ENCODE data around the gene COL6A1.
A peak's percentile ranks its signal among the peaks of the same experiment; 100 is the strongest.
"Not testable (repeated sequence)": the region's sequence is repeated elsewhere in the genome, so short reads cannot be mapped to it uniquely, and the experiment has no call there.

Gene COL6A1

DNA sequence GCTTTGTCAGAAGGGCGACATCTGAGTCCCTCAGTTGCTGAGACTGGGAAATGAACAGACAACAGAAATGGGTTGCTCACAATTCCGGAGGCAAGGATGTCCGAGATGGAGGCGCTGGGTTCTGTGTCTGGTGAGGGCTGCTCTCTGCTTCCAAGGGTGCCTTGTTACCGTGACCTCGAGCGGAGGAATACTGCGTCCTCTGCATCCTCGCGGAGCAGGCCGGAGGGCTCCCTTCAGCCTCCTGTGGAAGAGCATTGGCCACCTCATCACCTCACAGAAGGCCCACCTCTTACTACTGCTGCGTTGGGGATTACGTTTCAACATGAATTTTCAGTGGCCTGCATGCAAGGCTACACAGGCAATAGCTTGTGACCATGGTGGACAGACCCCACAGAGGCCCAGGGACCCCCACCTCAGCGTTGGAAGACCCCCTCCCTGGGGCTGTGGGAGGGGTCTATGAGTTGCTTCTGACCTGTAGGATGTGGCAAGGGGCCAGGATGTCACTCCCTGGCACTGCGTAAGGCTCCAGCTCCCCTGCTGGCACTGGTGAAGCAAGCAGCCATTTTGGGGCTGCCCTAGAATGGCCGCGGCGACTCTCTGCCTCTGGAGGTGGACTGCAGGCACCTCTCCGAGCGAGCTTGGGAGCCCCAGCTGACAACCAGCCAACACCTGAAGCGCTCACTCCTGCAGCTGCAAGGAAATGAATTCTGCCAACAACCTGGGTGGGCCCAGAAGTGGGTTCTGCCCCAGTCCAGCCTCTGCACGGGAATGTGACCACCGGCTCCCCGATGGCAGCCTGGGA, 36.3 kb upstream of the COL6A1 start:
- DNase-seq: no peak

DNA sequence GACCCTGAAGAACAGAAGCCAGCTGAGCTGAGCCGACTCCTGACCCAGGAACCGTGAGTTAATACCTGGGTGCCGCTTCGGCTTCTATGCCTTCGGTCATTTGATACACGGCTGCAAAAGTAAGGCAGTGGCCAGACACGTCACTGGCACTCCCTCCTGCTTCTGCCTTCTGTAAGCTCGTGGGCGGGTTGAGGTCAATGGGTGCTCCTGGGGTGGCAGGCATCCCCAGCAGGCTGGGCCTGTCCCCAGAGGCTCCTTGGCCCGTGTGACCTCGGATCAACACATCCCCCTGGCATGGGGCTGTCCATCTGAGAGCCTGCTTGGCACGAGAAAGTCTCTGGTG, 35.7 kb upstream of the COL6A1 start:
- DNase-seq: no peak

DNA sequence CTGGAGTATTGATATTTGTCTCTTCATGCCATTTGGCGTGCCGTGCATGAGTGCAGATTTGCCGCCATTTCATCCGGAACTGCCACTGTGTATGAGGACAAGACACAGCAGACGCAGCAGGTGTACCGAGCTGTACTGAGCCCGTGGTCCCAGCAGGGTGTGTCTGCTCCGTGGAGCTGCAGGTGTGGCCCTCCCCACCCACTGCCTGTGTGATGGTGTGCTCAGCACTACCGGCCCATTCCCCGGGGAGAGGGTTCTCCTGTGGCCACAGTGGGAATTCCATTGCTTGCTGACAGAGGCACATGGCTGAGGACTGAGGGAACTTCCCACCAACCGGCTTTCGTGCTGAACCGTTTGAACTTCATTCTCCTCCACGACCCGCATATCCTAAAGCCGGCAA, 34.3 kb upstream of the COL6A1 start:
- DNase-seq: no peak

DNA sequence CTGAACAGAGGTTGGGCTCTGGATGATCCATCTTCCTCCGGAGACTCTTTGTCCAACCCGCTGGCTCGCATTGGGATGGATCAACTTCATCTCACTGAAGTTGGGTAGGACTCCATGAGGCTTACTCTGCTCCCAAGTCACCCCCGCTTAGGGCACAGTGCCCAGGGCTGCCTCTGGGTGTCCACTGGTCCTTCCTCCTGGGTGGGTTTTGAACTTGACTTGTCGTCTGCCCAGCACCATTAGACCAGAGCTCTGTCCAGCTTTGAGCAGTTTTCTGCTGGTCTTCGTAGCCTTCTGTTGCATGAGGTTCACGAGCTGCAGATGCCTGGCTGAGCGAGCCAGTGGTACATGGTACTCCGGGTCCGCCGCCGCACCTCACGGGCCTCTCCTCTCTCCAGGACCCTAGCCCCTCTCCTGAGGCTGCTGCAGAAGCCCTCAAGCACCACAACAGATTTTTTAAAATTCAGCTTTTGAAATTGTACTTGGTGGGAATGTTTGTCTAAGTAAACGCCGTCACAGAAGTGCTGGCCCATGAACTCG, 33.8 kb upstream of the COL6A1 start:
- no peak for DNase-seq

DNA sequence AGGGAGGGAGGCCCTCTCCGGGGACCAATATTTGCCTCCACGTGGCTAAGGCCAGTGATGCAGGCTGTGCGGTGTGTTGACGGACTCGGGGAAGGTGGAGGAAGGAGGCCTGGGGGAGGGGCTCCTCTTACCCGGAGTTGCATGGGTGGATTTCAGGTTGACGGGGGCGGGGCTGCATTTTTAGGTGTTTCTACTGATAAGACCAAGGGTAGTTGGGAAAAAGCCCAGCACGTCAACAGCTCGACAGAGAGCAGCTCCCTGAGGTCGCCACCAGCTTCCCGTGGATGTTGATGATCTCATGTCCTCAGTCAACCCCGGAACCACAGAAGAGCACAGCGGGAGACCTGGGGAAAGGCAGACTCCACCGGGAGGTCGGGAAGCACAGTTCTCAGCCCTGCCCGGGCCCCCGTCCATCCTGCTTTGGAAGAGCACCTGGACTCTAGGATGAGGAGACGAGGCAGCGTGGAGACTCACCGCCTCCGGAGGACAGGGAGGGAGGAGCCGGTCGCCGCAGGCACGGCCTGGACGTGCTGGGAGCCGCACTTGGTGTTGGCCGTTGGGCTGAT, 32.9 kb upstream of the COL6A1 start:
- DNase-seq: no peak

DNA sequence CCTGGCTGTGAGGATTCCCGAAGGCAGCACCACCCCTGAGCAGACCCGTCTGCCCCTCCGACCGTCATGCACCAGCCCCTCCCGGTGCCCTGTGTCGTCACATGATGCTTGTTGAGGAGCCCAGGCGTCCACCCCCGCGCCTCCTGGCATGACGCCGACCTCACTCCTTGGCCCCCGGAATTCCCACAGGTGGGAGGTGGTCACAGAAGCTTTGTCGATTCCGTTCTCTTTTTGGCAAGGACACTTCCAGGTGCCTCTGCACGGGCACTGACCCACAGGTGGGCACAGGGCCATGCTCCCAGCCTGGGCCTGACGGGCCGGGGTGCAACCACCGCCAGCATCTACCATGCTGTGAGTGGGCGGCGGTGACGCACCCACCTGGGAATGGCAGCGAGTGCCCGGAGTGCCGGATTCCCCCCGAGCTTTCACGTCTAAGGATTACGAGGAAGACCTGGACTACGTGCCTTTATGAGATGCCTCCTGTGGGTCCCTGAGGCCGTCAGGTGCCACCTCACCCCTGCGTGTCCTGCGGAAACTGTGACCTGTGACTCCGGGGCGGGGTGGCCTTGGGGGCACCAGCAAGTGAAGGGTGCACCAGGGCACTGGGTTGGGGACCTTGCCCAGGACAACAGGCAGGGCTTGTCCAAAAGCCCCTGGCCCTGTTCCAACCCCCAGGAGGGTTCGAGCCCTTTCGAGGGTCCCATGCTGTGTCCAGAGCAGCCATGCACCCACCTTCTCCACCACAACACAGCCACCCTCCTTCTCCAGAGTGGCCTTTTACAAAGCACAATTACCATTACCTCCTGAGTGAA, 31.4 kb upstream of the COL6A1 start:
- no peak for DNase-seq

DNA sequence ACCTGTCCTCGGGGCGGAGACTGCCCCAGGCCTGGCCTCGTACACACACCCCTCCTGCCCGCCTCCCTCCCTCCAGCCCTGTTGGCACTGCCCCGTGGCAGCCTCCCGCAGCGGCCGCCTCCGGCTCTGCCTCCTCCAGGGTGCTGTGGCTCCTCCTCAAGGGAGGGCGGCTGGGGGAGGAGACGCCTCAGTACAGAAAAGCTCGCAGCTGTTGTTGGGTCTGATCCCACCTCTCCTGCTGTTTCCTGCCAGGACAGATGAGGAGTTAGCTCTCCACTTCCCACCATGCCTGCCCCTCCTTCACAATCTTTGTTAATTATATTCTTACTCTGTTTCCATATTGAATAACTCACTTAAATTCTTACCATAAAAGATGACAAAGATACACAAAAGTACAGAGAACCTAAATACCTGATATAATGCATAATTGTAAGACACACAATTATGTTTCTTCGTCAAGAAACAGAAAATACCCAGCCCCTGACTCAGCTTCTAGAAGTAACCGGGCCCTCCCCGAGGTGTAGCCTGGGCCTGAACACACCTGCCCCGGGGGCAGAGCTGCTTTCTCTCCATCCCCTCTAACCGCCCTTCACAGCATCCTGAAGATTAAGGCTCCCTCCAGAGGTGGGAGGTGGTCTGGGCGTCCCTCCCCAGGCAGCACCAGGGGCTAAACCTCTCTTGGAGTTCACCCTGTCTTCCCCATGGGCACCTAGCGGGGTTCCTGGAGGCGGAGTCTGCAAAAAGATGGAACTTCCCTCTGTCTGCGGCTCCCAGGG, 30.6 kb upstream of the COL6A1 start:
- DNase-seq: peak in 2 of 3 experiments; percentile 62 to 83

DNA sequence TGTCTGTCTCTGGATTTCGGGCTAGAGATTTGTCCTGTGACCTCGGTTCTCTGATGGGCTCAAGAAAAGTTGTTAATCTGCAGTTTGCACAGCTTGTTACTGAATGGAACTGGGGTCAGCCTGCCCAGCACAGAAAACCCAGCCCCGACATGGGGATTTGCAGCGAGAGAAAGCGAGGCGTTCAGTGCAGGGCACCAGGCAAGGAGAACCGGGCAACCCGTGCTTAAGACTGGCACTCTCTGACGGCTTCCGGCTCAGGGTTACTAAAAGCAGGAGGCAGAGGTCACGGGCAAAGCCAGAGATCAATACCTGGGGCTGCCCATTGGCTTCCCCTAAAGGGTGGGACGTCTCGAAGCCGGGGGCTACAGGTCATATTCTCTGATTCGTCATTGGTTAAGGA, 29.9 kb upstream of the COL6A1 start:
- no peak for DNase-seq

DNA sequence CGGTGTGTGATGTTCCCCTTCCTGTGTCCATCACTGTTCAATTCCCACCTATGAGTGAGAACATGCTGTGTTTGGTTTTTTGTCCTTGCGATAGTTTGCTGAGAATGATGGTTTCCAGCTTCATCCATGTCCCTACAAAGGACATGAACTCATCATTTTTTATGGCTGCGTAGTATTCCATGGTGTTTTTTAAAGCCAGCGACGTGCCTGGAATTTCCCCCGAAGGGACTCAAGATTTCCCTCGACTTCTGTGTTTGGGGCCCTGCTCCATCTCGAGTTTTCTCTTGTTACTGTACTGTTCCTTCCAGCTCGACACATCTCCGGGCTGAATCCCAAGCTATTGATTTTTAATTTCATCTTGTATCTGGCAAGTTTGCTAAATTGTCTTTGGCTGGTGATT, 29.0 kb upstream of the COL6A1 start:
- not testable (repeated sequence) for DNase-seq

DNA sequence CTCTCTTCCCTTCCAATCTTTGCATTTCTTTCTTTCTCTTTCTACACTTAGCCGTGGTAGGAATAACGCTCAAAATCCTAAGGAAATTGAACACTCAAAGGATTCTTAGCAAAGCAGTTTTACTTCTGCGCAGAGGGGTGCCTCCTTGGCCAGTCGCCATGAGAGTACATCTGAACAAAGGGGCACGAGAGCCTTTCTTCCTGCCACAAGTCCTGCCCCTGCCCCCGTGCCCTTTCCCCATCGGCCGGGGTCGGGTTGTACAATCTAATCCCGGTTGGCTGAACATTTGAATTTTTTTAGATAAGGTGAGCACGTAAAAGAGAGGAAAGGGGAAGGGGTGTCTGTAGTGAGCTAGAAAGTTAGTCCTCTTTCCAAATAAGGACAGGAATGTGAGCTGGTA, 28.6 kb upstream of the COL6A1 start:
- no peak for DNase-seq

DNA sequence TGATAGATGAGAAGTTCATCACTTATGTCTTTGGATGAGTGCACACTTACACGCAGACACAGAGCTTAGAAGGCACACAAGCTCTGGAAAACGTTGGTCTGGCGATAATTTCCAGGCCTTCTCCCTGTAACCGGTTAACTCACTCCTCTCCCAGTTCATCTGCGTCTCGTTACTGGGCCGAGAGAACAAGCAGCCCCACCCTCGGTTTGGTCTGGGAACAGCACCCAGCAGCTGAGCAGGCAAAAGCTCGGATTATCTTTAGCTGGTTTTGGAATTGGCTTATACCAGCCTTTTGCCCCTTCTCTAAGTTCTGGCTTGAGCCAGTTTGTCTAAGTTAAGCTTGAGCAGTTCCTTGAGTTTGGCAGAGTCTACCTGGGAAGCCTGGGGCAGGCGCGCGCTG, 27.3 kb upstream of the COL6A1 start:
- no peak for DNase-seq

DNA sequence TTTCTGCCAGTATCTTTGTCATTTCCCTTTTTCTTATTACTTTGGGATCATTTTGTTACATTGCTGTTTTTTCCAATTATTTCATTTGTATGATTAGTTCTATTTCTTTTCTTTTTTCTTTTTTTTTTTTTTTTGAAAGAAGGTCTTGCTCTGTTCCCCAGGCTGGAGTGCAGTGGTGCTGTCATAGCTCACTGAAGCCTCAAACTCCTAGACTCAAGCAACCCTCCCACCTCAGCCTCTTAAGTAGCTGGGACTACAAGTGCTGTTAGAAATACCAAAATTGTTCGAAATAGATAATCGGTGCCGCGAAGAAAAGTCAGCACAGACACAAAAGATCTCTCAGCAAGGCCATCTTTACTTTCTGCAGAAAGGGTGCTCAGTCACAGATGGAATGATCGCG, 26.6 kb upstream of the COL6A1 start:
- no peak for DNase-seq

DNA sequence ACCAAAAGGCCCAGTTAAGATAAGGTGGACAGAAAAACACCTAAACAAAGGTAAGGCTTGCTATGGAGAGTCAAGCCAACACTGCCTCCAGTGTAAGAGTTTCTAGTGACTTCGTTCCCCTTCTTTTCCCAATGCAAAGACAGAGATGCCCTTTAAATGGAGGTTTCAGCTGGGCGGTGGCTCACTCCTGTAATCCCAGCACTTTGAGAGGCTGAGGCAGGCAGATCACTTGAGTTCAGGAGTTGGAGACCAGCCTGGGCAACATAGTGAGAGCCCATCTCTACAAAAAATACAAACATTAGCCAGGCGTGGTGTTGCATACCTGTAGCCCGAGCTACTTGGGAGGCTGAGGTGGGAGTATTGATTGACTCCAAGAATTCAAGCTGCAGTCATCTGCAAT, 24.0 kb upstream of the COL6A1 start:
- DNase-seq: no peak

DNA sequence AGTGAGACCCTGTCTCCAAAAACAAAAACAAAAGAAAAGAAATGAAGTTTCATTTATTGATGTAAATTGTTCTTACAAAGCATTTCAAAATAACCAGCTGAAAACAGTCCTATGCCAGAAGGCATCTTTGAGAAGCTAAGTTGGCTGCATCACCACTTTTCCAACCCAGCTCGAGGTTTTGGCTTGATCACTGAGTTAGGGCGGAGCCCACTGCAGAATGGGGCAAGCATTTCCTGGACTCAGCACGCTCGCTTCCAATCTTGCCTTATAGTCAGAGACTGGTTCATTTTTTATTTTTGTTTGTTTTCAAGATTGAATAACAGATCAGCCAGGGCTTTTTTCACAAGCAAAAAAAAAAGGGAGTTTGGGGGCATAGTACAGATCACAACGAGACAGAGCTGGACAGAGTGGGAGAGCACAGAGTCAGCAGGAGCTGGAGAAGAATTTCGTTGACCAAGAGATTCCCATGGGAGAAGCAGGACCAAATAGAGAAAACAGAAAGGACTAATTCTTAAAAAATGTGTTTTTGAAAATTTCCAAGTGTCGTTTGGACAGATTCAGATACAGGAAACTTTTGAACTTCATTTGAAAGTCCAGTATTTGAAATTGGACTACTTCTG, 23.5 kb upstream of the COL6A1 start:
- DNase-seq: no peak

DNA sequence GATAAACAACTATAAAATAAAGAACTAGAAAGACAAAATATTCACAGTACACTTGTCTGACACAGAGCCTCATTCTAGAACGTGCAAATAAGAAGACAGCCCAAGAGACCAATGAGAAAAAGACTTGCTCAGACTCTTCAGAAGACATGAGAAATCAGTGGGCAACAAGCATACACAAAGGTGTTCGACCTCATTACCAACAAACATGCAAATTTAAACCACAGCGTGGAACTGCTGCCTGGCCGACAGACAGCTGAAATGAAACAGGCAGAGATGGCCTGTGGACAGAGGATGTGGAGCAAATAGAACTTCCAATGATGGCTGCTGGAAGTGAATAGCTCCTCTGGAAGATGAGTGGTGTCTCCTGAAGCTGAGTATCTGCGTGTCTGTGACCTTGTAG, 22.4 kb upstream of the COL6A1 start:
- no peak for DNase-seq

DNA sequence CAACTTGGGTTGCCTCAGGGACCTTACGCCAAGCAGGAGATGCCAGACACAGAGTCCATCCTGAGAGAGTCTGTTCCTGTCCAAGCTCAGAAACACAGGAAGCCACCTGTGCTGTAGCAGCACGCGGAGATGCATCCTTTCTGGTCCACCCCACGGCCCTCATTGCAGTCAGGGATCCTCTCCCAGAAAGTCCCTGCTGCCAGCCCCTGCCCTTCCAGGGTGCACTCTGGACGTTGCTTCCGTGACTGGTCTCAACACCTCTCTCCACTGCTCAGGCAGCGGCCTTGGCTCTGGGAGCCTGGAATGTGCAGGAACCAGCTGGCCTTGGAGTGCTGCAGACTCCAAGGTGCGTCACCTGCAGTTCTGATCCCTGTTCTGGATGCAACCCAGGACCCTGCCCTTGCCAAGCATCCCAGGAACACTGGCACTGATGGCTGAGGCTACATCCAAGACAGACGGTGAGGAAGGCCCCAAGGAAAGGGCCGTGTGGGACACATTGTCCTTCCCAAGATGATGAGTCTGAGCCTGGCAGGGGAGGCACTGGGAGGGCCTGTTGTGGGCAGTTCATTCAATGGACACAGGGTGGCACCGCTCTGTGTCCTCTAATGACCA, 21.7 kb upstream of the COL6A1 start:
- no peak for DNase-seq

DNA sequence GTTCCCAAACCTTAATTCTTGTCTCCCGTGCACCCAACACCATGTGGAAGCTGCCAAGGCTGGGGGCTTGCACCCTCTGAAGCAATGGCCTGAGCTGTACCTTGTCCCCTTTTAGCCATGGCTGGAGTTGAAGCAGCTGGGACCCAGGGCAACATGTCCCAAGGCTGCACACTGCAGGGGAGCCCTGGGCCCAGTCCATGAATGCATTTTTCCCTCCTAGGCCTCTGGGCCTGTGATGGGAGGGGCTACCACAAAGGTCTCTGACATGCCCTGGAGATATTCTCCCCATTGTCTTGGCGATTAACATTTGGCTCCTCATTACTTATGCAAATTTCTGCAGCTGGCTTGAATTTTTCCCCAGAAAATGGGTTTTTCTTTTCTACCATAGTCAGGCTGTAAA, 20.2 kb upstream of the COL6A1 start:
- not testable (repeated sequence) for DNase-seq

DNA sequence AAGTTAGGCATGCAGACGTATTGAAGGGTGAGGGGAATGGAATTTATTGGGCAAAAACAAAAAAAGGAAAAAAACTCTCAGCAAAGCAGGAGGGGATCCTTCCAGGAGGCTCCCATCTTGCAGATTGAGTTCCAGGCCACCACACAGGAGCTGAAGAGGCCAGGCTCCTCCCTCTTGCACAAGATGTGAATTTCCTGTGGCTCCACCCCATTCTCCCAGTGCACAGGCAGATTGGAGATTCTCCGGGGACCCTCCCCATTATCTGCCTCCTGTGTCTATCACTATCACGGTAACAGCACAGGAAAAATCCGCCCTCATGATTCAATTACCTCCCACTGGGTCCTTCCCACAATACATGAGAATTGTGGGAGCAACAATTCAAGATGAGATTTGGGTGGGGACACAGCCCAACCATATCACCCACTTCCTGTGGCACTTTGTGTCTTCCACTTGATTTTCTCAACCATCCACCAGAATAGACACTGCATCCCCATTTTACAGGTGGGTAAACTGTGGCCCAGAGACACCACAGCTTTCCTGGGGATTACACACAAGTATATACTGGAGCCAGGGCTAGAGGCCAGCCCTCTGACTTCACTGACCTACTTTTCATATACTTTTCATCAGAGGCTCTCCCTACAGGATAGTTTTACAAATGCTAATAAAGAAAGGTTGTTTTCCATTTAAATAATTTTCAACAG, 18.9 kb upstream of the COL6A1 start:
- no peak for DNase-seq

DNA sequence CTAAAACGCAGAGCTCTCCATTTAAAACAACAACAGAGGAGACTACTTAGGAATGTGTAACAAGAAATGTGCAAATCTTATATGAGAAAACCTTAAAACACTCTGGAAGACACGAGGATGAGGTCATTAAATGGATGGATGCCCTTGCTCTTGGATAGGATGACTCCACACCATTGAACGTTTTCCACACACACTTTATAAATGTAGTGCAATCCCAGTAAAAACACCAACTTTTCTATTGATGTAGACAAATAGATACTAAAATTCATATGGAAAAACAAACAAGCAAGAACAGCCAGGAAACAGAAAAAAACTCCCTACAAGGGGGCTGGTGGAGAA, 18.4 kb upstream of the COL6A1 start:
- DNase-seq: no peak

DNA sequence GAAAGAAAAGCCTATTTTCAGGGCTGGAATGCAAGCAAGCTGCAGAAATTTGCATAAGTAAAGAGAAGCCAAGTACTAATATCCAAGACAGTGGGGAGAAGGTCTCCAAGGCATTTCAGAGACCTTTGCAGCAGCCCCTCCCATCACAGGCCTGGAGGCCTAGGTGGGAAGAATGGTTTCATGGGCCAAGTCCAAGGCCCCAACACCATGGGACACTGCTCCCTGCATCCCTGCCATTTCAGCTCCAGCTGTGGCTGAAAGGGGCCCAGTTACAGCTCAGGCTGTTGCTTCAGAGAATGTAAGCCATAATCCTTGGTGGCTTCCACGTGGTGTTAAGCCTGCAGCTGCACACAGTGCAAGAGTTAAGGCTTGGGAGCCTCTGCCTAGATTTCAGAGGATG, 16.9 kb upstream of the COL6A1 start:
- DNase-seq: no peak

DNA sequence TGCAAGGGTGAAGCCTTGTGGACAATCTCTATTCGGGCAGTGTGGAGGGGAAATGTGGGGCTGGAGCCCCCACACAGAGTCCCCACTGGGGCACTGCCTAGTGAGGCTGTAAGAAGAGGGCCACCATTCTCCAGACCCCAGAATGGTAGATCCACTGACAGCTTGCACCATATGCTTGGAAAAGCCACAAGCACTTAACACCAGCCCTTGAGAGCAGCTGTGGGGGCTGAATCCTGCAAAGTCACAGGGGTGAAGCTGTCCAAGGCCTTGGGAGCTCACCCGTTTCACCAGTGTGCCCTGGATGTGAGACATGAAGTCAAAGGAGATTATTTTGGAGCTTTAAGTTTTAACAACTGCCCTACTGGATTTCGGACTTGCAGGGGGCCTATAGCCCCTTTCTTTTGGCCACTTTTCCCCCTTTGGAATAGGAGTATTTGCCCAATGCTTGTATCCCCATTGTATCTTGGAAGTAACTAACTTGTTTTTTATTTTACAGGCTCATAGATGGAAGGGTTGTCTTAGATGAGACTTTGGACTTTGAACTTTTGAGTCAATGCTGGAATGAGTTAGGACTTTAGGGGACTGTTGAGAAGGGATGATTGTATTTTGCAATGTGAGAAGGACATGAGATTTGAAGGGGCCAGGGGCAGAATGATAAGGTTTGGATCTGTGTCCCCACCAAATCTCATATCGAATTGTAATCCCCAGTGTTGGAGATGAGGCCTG, 16.3 kb upstream of the COL6A1 start:
- DNase-seq: no peak
